Purkinje cell (primary cell): ENCODE results near the gene EVPLL. TPM values are rescaled to one million over a fixed set of nuclear protein-coding genes. Genes with fewer than 3 reads are reported as not detected.

Experiments
- polyA plus RNA-seq: library from polyadenylated mRNA; unstranded; fragments of >200 nt; fragmentation: Nextera tagmentation; gene quantifications from 2 replicates; pipeline ENCODE4 v1.2.1, GENCODE V29; 2014

EVPLL gene
- polyA plus RNA-seq = not detected in 2 replicates

GRCh38 chr17:18377437-18378204 lies at the start of gene EVPLL:
TSS of gene EVPLL (plus strand) at chr17:18377778. CDS start at chr17:18380938, 3,160 bp downstream.

GRCh38 chr17:18363101-18364049 lies 14.2 kb upstream of the EVPLL start, which contains the start of gene SHMT1:
TSS of gene SHMT1 (minus strand) at chr17:18363550. CDS start at chr17:18355981, 7,569 bp downstream.

Other genes with a start within 250 kb of the EVPLL start
- 36.4 and 42.2 TPM in 2 replicates for gene ALKBH5, start 193.9 kb upstream of the EVPLL start, polyA plus RNA-seq
- gene LLGL1, start 152.1 kb upstream of the EVPLL start, polyA plus RNA-seq = 0.07 TPM in 1 of 2 replicates, not detected in the other
- gene FLII, start 119.0 kb upstream of the EVPLL start, polyA plus RNA-seq = 40.1 and 53.5 TPM in 2 replicates
- 1.4 and 3.2 TPM in 2 replicates for gene MIEF2, start 117.1 kb upstream of the EVPLL start, polyA plus RNA-seq
- gene TOP3A, start 62.8 kb upstream of the EVPLL start, polyA plus RNA-seq = 1.5 and 3.7 TPM in 2 replicates
- gene SMCR8, start 62.5 kb upstream of the EVPLL start, polyA plus RNA-seq = 0.31 and 0.99 TPM in 2 replicates
- 5.2 and 6.5 TPM in 2 replicates for gene SHMT1, start 14.2 kb upstream of the EVPLL start, polyA plus RNA-seq
- not detected in 2 replicates for gene LGALS9C, start 99.0 kb downstream of the EVPLL start, polyA plus RNA-seq